Measurements from ENCODE around the gene CRYZ.
"Not testable (repeated sequence)": the region's sequence is repeated elsewhere in the genome, so short reads cannot be mapped to it uniquely, and the experiment has no call there.

CRYZ gene

DNA sequence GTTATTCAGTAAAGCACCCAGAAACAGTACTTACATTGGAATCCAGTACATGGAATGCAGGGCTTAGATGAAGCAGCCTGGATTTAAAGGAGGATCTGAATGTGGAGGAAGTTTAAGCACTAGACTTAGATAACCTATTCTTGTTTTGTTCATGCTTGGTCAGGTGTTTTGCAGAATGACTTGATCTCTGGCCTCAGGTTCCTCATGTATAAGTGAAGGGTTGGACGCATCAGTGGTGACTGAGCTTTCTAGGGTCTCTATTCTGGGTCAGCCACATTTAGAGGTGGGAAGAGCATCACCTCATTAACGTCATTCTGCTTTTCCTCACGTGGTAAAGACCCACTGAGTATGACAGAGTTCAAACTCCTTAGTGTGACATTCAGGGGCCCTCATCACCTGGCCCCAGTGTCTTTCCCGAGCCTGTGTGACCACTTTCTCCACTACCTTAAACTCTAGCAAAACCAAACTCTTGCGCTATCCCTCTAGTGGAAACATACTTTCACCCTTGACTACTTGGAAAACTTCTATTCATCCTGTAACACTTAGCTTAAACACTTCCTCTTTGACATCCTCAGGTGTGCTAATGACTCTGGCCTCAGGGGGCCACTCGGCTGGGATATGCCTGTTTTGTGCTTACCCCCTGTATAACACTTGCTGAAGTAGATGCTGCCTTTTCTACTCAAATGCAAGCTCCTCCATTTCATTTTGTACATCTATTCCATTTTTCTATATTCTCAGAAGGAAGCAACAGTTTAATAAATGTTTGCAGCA, 58.4 kb downstream of the CRYZ start:
- H3K9me3 ChIP-seq (ENCODE audit: control insufficient read depth, insufficient read depth, low read length): no peaks in the 10 kb centered on the region
- no peaks in the 10 kb centered on the region for H3K36me3 ChIP-seq (ENCODE audit: control insufficient read depth, low read length)
- no peaks in the 10 kb centered on the region for H3K79me2 ChIP-seq (ENCODE audit: control insufficient read depth, low read length)
- H3K27me3 ChIP-seq (ENCODE audit: control insufficient read depth, low read length): no peaks in the 10 kb centered on the region
- no peaks in the 10 kb centered on the region for H3K4me1 ChIP-seq (ENCODE audit: control insufficient read depth, low read length)
- no peak for TF ChIP-seq CTCF (IDR thresholded peaks at IDR 0.05; ENCODE audit: low read depth, low read length, poor library complexity, severe bottlenecking)
- H3K4me3 ChIP-seq (ENCODE audit: low read length): no peak overlapping the region
- no peaks in the 10 kb centered on the region for H4K20me1 ChIP-seq (ENCODE audit: control insufficient read depth, insufficient read depth, low read depth, low read length)
- no peak overlapping the region for H3K27ac ChIP-seq (ENCODE audit: low read depth, low read length)
- H3K4me2 ChIP-seq (ENCODE audit: low read length): no peak overlapping the region
- no peaks in the 10 kb centered on the region for H3K9me2 ChIP-seq (replicated peaks; ENCODE audit: control insufficient read depth, low read length)
- no peaks in the 10 kb centered on the region for H3F3A ChIP-seq (ENCODE audit: control insufficient read depth, insufficient read depth)

DNA sequence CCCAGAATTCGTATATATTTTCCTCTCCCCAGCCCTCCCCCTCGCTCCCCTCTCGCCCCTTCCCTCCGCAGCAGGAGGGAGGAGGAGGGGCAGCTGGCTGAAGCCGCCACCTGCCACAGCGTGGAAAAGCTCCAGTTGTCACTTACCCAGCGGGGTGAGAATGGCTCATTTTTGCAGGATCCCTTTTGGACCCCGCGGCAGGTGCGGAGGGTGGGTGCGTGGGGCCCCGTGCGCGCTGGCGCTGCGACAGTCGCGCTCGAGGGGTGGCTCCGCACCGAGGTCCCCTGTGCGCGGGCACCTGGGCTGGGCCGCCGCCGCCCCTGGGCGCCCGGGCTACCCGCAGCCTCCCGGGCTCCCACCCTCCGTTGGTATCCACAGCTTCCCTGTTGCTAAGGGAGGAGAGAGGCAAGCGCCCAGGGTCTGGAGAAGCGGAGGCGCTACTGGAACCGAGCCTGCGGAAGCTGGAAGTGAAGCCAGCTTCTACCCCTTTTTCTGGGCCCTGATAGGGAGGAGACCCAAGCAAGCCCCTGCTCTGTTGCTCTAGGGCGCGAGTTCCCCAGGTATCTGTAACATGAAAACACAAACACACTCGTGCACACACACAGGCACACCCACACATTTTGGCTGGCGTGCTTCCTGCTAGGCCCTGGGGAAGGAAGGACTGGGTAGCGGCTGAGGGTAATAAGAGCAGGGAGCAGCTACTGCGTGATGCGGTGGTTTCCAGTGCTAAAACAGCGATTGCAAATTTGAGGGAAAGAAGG, 59.3 kb downstream of the CRYZ start, which contains the start of gene ERICH3:
Gene ERICH3 (minus strand): TSS at position 442 of the 761 bp plus-strand sequence. CDS start 273 bp downstream, at position 169.
- Histone ChIP-seq H3K79me2 (ENCODE audit: control insufficient read depth, low read length) (no peaks in the 10 kb centered on the region), H3K27me3 (ENCODE audit: control insufficient read depth, low read length) (no peaks in the 10 kb centered on the region), H3K9me2 (replicated peaks; ENCODE audit: control insufficient read depth, low read length) (no peaks in the 10 kb centered on the region), H3F3A (ENCODE audit: control insufficient read depth, insufficient read depth) (no peaks in the 10 kb centered on the region), H3K36me3 (ENCODE audit: control insufficient read depth, low read length) (no peaks in the 10 kb centered on the region), H3K4me2 (ENCODE audit: low read length) (no peak within 1 kb of the TSS), H4K20me1 (ENCODE audit: control insufficient read depth, insufficient read depth, low read depth, low read length) (no peaks in the 10 kb centered on the region), H3K4me1 (ENCODE audit: control insufficient read depth, low read length) (no peaks in the 10 kb centered on the region), H3K9me3 (ENCODE audit: control insufficient read depth, insufficient read depth, low read length) (no peaks in the 10 kb centered on the region), H3K27ac (ENCODE audit: low read depth, low read length) (no peak within 1 kb of the TSS), H3K4me3 (ENCODE audit: low read length) (no peak within 1 kb of the TSS)
- no peak for TF ChIP-seq EZH2phosphoT487 (IDR thresholded peaks at IDR 0.05; ENCODE audit: borderline replicate concordance, low read length)
- TF ChIP-seq CTCF (IDR thresholded peaks at IDR 0.05; ENCODE audit: low read depth, low read length, poor library complexity, severe bottlenecking): no peak

GRCh38 chr1:74670866-74671265, 62.0 kb downstream of the CRYZ start:
- H3K36me3 ChIP-seq (ENCODE audit: control insufficient read depth, low read length); H3K79me2 ChIP-seq (ENCODE audit: control insufficient read depth, low read length); H3K9me2 ChIP-seq (replicated peaks; ENCODE audit: control insufficient read depth, low read length); H3F3A ChIP-seq (ENCODE audit: control insufficient read depth, insufficient read depth); H3K4me3 ChIP-seq (ENCODE audit: low read length); H3K27ac ChIP-seq (ENCODE audit: low read depth, low read length); H3K4me2 ChIP-seq (ENCODE audit: low read length); H3K9me3 ChIP-seq (ENCODE audit: control insufficient read depth, insufficient read depth, low read length); H3K4me1 ChIP-seq (ENCODE audit: control insufficient read depth, low read length); H4K20me1 ChIP-seq (ENCODE audit: control insufficient read depth, insufficient read depth, low read depth, low read length); H3K27me3 ChIP-seq (ENCODE audit: control insufficient read depth, low read length): not testable (repeated sequence)
